WERI-Rb-1 (cell line): Measurements from ENCODE around the gene SEMA5A.

Experiments used
- DNase-seq: peaks from one replicate; pipeline ENCODE4 v3.0.0-alpha.2; 2020
- H3K27ac ChIP-seq: fragments of 250-450 bp; sonication (Bioruptor Pico); 2 replicates; pipeline ENCODE4 v1.5.1; 2020; ENCODE audit warnings: mild to moderate bottlenecking, moderate library complexity
- H3K27me3 ChIP-seq: fragments of 250-450 bp; sonication (Bioruptor Pico); 2 replicates; pipeline ENCODE4 v1.5.1; 2021; ENCODE audit warnings: mild to moderate bottlenecking, low read depth, moderate library complexity; ENCODE audit not compliant: insufficient read depth, severe bottlenecking
- H3K36me3 ChIP-seq: fragments of 250-450 bp; sonication (Bioruptor Pico); 2 replicates; pipeline ENCODE4 v1.5.1; 2020; ENCODE audit warnings: mild to moderate bottlenecking, moderate library complexity
- H3K4me3 ChIP-seq: 2 replicates; pipeline ENCODE4 v1.5.1; 2011; ENCODE audit warnings: low read depth, mild to moderate bottlenecking, control low read depth, low read length
- H3K9me3 ChIP-seq: fragments of 250-450 bp; sonication (Bioruptor Pico); 2 replicates; pipeline ENCODE4 v1.5.1; 2021; ENCODE audit warnings: mild to moderate bottlenecking, moderate library complexity; ENCODE audit not compliant: severe bottlenecking
- CTCF ChIP-seq: IDR thresholded peaks from 2 replicates; pipeline ENCODE4 v1.5.1; 2011; ENCODE audit warnings: low read depth, mild to moderate bottlenecking, control low read depth, inconsistent platforms, low read length

The SEMA5A gene

GRCh38 chr5:9230355-9230754 is 315.5 kb downstream of the SEMA5A start:
- Histone ChIP-seq H3K27ac (no peak overlapping the region), H3K9me3 (no peaks in the 10 kb centered on the region), H3K36me3 (no peaks in the 10 kb centered on the region), H3K27me3 (no peaks in the 10 kb centered on the region), H3K4me3 (no peak overlapping the region)
- TF ChIP-seq CTCF: no peak
- no peak for DNase-seq

- no peak overlapping the region for H3K4me3 ChIP-seq
- no peaks in the 10 kb centered on the region for H3K27me3 ChIP-seq
- H3K36me3 ChIP-seq: no peaks in the 10 kb centered on the region
- H3K27ac ChIP-seq: no peak overlapping the region
- no peak for DNase-seq
- TF ChIP-seq CTCF: no peak
- H3K9me3 ChIP-seq: no peaks in the 10 kb centered on the region
Observed at GRCh38 chr5:9226016-9226536, 319.8 kb downstream of the SEMA5A start.

GRCh38 chr5:9222054-9222976 is 323.6 kb downstream of the SEMA5A start:
- Histone ChIP-seq H3K9me3 (no peaks in the 10 kb centered on the region), H3K27ac (peak overlapping the region; percentile 59), H3K4me3 (no peak overlapping the region), H3K36me3 (no peaks in the 10 kb centered on the region), H3K27me3 (no peaks in the 10 kb centered on the region)
- peak; percentile 87 for DNase-seq
- no peak for TF ChIP-seq CTCF

- TF ChIP-seq CTCF: no peak
- Histone ChIP-seq H3K27ac (no peak overlapping the region), H3K36me3 (no peaks in the 10 kb centered on the region), H3K9me3 (peaks cover 3% of the 10 kb centered on the region), H3K27me3 (no peaks in the 10 kb centered on the region), H3K4me3 (no peak overlapping the region)
- DNase-seq: no peak
Observed at GRCh38 chr5:9218358-9218757, 327.5 kb downstream of the SEMA5A start.

- Histone ChIP-seq H3K27me3 (no peaks in the 10 kb centered on the region), H3K9me3 (peaks cover 3% of the 10 kb centered on the region), H3K36me3 (no peaks in the 10 kb centered on the region), H3K4me3 (no peak overlapping the region), H3K27ac (no peak overlapping the region)
- no peak for TF ChIP-seq CTCF
- no peak for DNase-seq
Observed at GRCh38 chr5:9212605-9213004, 333.3 kb downstream of the SEMA5A start.
